Heart right ventricle (tissue), 16 donors: ENCODE data around the gene DSN1. TPM values are rescaled to one million over a fixed set of nuclear protein-coding genes. Genes with fewer than 3 reads are reported as not detected.

Experiments
- ATAC-seq, 8 donors: fragments of 200-7000 bp; cut with Tn5 transposase; one replicate each; pipeline ENCODE4 v1.9.1; 2020; ENCODE audit warnings: mild to moderate bottlenecking in 8 of 8, moderate library complexity in 8 of 8, moderate number of reproducible peaks in 1 of 8
- DNase-seq, 2 donors: peaks; one replicate each; pipeline ENCODE4 v3.0.0-alpha.2; 2020
- H3K27ac ChIP-seq, 10 donors: fragments of 200-600 bp; sonication (generic) in 2 of 10; one replicate each; pipeline versions ENCODE4 v1.5.0 to v1.8.0; 2020 to 2022; ENCODE audit warnings: mild to moderate bottlenecking in 3 of 10
- H3K27me3 ChIP-seq, 7 donors: fragments of 200-600 bp; one replicate each; pipeline ENCODE4 v1.8.0; 2021 to 2022; ENCODE audit warnings: mild to moderate bottlenecking in 2 of 7
- H3K36me3 ChIP-seq, 9 donors: fragments of 200-600 bp; sonication (generic) in 1 of 9; one replicate each; pipeline versions ENCODE4 v1.5.0 to v1.8.0; 2020 to 2022; ENCODE audit warnings: mild to moderate bottlenecking in 2 of 9
- H3K4me1 ChIP-seq, 9 donors: fragments of 200-600 bp; sonication (generic) in 1 of 9; one replicate each; pipeline versions ENCODE4 v1.5.0 to v1.8.0; 2020 to 2022; ENCODE audit warnings: mild to moderate bottlenecking in 4 of 9
- H3K4me3 ChIP-seq, 10 donors: fragments of 200-600 bp; sonication (generic) in 2 of 10; one replicate each; pipeline versions ENCODE4 v1.5.0 to v1.8.0; 2020 to 2022; ENCODE audit warnings: mild to moderate bottlenecking in 7 of 10, moderate library complexity in 2 of 10
- H3K9me3 ChIP-seq, 11 donors: fragments of 200-600 bp in 10 of 11; sonication (generic) in 2 of 11; one replicate each; pipeline versions ENCODE4 v1.5.0 to v1.8.0; 2013 to 2022; ENCODE audit warnings: mild to moderate bottlenecking in 2 of 11, control low read depth in 1 of 11, moderate library complexity in 1 of 11
- CTCF ChIP-seq, 9 donors: fragments of 200-600 bp; sonication (generic) in 2 of 9; IDR thresholded peaks; one replicate each; pipeline versions ENCODE4 v1.5.0 to v1.8.0; 2021 to 2022; ENCODE audit warnings: antibody characterized with exemption in 9 of 9, mild to moderate bottlenecking in 5 of 9, moderate library complexity in 1 of 9
- WGBS, 2 donors: extraction: QIAGEN DNeasy Blood & Tissue Kit; methylation state at CpG; one replicate each; pipeline ENCODE4 v1.1.7; 2013; ENCODE audit warnings: inconsistent platforms in 1 of 2; 5-methylcytosine and 5-hydroxymethylcytosine counted together
- intact Hi-C, 10 donors: fragments of 100-400 bp; cut with DNase I; formaldehyde crosslinking; loops; one replicate each; pipeline versions ENCODE4 v1.11.1 to v1.14.2; 2022
- polyA plus RNA-seq, 2 donors: library from polyadenylated mRNA; stranded (reverse); fragments of 200-250 nt; gene quantifications; one replicate each; pipeline ENCODE4 v1.2.3, GENCODE V29; 2013
- total RNA-seq, 10 donors: library from RNA; stranded (reverse); fragmentation: NEBNext Ultra II Directional in 3 of 10; extraction: Animal tissue kit (Norgen Biotek cat#: 25700) in 3 of 10; gene quantifications; one replicate each; pipeline versions ENCODE4 v1.2.1 to v1.2.4, GENCODE V29; 2021 to 2023
- donor health status: Arrhythmogenic right ventricular cardiomyopathy.
- donor health status: ischemic (EF 13 %, LVEDD 7.1; RV severe dilation, severe dysfunction).
- donor health status: healthy with polysubstance abuse.
- donor health status: DM: no; HTN: yes; CAD: no.
- donor health status: DM: no; HTN: no; CAD: no.
- donor health status: ischemic (EF 25% LVEDD 6.9; RV normal size, moderate dysfunction).
- donor health status: ischemic (EF 25% LVEDD 5.7; RV mildly dilated, moderate dysfunction).
- donor health status: healthy.
- donor health status: DM: yes; HTN: yes; CAD: no.
- donor health status: Ischemic cardiomyopathy.
- donor health status: ischemic (EF 35%, LVEDD 5.7; RV mildly dilated, moderate dysfunction).
- donor health status: nonischemic (EF 11% LVEDD 7.7; RV severe dilation, severe dysfunction).
- donor health status: DM: yes; HTN: yes; CAD: no.
- donor health status: PGD.
- donor health status: ischemic (EF 29% LVEDD 5.4; RV normal size, mild dysfunction).
- donor health status: nonischemic (EF 23%, LVEDD 6.1; RV moderate dilation, normal function).

The DSN1 gene
- total and polyA plus RNA-seq, 12 donors = 3.2 to 6.0 (median 4.9) TPM

GRCh38 chr20:36784900-36785299 lies 11.3 kb upstream of the DSN1 start:
- Histone ChIP-seq H3K27me3 (no peaks in the 10 kb centered on the region), H3K9me3 (no peaks in the 10 kb centered on the region), H3K4me1 (peaks cover 0 to 17% (median 8%) of the 10 kb centered on the region in 9 donors), H3K4me3 (no peak overlapping the region), H3K36me3 (peaks cover 0 to 92% (median 17%) of the 10 kb centered on the region in 9 donors), H3K27ac (peak overlapping the region in 8 of 10 donors; percentile 44 to 67 (median 56))
- DNase-seq = peak in 1 of 2 donors; percentile 49
- TF ChIP-seq CTCF (IDR thresholded peaks at IDR 0.05) = no peak
- WGBS, 2 donors = 48 to 61% methylated on average over 9 of the region's 9 CpGs
- intact Hi-C loops = loop anchor here in 1 of 10 donors (10.0 kb wide), 1 partner anchor 90 kb away; the partner anchor contains the start of gene TLDC2
- peak; percentile 69 to 92 (median 86) for ATAC-seq

DNA sequence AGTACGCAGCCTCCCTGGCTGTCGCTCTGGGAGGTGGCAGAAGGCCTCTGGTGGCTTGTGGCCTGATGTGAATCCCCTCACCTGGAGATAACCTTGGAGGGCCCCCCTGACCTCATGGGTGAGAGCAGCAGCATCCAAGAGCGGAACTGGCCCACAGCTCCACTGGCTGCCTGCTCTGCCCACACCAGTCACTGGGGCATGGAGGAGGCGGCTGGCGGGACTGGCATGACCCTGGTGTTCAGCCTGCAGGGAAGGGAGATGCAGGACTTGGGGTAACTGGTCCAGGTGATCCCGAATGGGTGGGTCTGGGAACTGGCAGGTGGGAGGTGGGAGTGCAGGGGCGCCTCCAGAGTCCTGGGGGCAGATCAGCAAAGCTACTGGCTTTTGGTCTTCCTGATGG lies 10.6 kb upstream of the DSN1 start:
- intact Hi-C loops = loop anchor here in 1 of 10 donors (10.0 kb wide), 1 partner anchor 91 kb away; the partner anchor contains the start of gene TLDC2
- H3K27ac ChIP-seq = peak overlapping the region in 5 of 10 donors; percentile 44 to 58 (median 56)
- no peaks in the 10 kb centered on the region for H3K27me3 ChIP-seq
- peak in 2 of 8 donors; percentile 8 to 46 for ATAC-seq
- 97% methylated on average over 7 of the region's 7 CpGs for WGBS, 2 donors
- H3K4me3 ChIP-seq = no peak overlapping the region
- no peak for TF ChIP-seq CTCF (IDR thresholded peaks at IDR 0.05)
- H3K36me3 ChIP-seq = peaks cover 0 to 93% (median 17%) of the 10 kb centered on the region in 9 donors
- H3K9me3 ChIP-seq = no peaks in the 10 kb centered on the region
- no peak for DNase-seq
- peaks cover 0 to 17% (median 8%) of the 10 kb centered on the region in 9 donors for H3K4me1 ChIP-seq

DNA sequence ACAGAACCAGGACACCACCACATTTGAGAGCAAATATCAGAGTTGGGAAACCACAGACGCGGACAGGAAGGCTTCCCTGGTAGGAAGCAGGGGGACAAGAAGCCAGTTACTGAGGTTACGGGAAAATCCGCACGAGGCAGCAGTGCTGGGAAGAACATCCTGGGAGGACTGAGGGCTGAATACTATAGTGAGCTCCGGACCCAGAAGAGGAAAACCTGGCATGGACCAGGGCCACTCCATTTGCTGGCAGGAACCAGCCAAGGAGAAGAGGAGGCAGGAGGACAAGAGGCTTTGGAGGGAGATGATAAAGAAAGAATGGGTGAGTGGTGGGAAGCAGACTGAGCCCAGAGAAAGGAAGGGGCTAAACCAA lies 6.1 kb upstream of the DSN1 start:
- no peak for DNase-seq
- peaks cover 0 to 48% (median 0%) of the 10 kb centered on the region in 9 donors for H3K36me3 ChIP-seq
- H3K27me3 ChIP-seq = no peaks in the 10 kb centered on the region
- no peak for ATAC-seq
- no peak overlapping the region for H3K4me3 ChIP-seq
- H3K27ac ChIP-seq = peak overlapping the region in 1 of 10 donors; percentile 10
- WGBS, 2 donors = 72 to 78% methylated on average over 6 of the region's 6 CpGs
- H3K4me1 ChIP-seq = peaks cover 0 to 21% (median 9%) of the 10 kb centered on the region in 9 donors
- H3K9me3 ChIP-seq = no peaks in the 10 kb centered on the region
- intact Hi-C loops = loop anchor here in 6 of 10 donors (10.0 kb wide), 2 partner anchors 85 to 95 kb away; partner anchors contain the start of gene TLDC2 (in 1 of the 6)
- TF ChIP-seq CTCF (IDR thresholded peaks at IDR 0.05) = no peak

GRCh38 chr20:36778831-36779655 lies 5.5 kb upstream of the DSN1 start:
- H3K4me1 ChIP-seq = peaks cover 0 to 23% (median 15%) of the 10 kb centered on the region in 9 donors
- DNase-seq (no peak), ATAC-seq (no peak)
- TF ChIP-seq CTCF (IDR thresholded peaks at IDR 0.05) = no peak
- H3K27ac ChIP-seq = no peak overlapping the region
- H3K36me3 ChIP-seq = peaks cover 0 to 42% (median 0%) of the 10 kb centered on the region in 9 donors
- no peaks in the 10 kb centered on the region for H3K9me3 ChIP-seq
- 67 to 70% methylated on average over 3 of the region's 3 CpGs for WGBS, 2 donors
- H3K4me3 ChIP-seq = no peak overlapping the region
- intact Hi-C loops = loop anchor here in 5 of 10 donors (10.0 kb wide), 1 partner anchor 86 kb away; a partner anchor contains a TSS
- no peaks in the 10 kb centered on the region for H3K27me3 ChIP-seq
